Endothelial cell of hepatic sinusoid (primary cell): ENCODE measurements around the gene PDS5B.
"Not testable (repeated sequence)": the region's sequence is repeated elsewhere in the genome, so short reads cannot be mapped to it uniquely, and the experiment has no call there.

Experiments used
- in situ Hi-C: cut with HindIII; loops from 2 replicates; pipeline ENCODE4 v1.10.0; 2017; ENCODE audit warnings: low sequenced_read_pairs

The PDS5B gene, protein sequence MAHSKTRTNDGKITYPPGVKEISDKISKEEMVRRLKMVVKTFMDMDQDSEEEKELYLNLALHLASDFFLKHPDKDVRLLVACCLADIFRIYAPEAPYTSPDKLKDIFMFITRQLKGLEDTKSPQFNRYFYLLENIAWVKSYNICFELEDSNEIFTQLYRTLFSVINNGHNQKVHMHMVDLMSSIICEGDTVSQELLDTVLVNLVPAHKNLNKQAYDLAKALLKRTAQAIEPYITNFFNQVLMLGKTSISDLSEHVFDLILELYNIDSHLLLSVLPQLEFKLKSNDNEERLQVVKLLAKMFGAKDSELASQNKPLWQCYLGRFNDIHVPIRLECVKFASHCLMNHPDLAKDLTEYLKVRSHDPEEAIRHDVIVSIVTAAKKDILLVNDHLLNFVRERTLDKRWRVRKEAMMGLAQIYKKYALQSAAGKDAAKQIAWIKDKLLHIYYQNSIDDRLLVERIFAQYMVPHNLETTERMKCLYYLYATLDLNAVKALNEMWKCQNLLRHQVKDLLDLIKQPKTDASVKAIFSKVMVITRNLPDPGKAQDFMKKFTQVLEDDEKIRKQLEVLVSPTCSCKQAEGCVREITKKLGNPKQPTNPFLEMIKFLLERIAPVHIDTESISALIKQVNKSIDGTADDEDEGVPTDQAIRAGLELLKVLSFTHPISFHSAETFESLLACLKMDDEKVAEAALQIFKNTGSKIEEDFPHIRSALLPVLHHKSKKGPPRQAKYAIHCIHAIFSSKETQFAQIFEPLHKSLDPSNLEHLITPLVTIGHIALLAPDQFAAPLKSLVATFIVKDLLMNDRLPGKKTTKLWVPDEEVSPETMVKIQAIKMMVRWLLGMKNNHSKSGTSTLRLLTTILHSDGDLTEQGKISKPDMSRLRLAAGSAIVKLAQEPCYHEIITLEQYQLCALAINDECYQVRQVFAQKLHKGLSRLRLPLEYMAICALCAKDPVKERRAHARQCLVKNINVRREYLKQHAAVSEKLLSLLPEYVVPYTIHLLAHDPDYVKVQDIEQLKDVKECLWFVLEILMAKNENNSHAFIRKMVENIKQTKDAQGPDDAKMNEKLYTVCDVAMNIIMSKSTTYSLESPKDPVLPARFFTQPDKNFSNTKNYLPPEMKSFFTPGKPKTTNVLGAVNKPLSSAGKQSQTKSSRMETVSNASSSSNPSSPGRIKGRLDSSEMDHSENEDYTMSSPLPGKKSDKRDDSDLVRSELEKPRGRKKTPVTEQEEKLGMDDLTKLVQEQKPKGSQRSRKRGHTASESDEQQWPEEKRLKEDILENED (N-terminal part only)

GRCh38 chr13:32586080-32586900, at the start of gene PDS5B:
TSS of gene PDS5B (plus strand) at chr13:32586452. CDS start at chr13:32648773, 62,321 bp downstream.
- in situ Hi-C loops, result no loop called here

GRCh38 chr13:32537580-32538142, 48.6 kb upstream of the PDS5B start:
- in situ Hi-C loops, result no loop called here

GRCh38 chr13:32538143-32538620, 48.1 kb upstream of the PDS5B start:
- in situ Hi-C loops, result no loop called here

DNA sequence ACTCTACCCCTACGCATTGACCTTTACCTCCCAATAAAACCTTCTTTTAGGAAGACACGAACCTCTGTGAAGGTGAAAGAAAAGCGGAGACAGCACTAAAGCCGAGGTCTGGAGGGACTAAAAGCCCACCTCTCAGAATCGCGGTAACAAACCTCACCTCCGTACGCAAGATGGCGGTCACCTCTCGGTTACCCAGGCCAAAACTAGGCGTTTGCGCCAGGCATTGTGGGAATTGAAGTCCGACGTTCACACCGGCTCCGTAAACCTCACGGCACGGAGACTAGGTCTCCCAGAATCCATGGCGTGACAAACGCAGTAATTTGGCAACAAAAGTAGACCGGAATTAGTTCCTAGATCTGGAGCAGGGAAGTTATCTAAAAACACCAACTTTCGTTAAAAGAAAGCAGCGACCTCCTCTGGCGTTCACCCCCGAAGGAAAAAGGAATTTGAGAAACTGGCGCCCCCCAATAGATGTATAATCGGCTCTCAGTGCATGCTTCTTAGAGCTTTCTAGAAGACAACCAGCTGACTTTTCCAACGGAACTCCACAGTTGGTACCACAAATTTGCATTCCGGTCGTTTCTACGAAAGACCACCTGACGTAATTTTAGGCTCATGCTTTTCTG, 47.5 kb upstream of the PDS5B start, which contains the start of gene N4BP2L2:
N4BP2L2 (minus strand) TSS at position 175 of the 626 bp plus-strand sequence. CDS start 1,768 bp downstream, outside the sequence.
- in situ Hi-C loops, result no loop called here

GRCh38 chr13:32542221-32542620, 44.0 kb upstream of the PDS5B start:
- in situ Hi-C loops, result no loop called here

DNA sequence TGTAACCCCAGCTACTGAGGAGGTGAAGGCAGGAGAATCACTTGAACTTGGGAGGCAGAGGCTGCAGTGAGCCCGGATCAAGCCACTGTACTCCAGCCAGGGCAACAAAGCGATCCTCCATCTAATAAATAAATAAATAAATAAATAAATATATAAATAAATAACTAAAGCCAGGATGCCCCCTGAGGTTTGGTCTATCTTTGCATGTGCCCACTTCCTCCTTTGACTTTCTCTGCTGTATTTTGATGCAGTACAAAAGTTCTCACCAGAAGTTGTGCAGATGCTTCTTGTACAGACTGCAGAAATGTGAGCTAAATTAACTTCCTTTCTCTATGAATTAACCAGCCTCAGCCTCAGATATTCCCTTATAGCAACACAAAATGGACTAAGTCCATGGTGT, 41.2 kb upstream of the PDS5B start:
- in situ Hi-C loops, result no loop called here

GRCh38 chr13:32548837-32549236, 37.4 kb upstream of the PDS5B start:
- in situ Hi-C loops, result no loop called here

- in situ Hi-C loops, result no loop called here
Observed at GRCh38 chr13:32549788-32550187, 36.5 kb upstream of the PDS5B start.

DNA sequence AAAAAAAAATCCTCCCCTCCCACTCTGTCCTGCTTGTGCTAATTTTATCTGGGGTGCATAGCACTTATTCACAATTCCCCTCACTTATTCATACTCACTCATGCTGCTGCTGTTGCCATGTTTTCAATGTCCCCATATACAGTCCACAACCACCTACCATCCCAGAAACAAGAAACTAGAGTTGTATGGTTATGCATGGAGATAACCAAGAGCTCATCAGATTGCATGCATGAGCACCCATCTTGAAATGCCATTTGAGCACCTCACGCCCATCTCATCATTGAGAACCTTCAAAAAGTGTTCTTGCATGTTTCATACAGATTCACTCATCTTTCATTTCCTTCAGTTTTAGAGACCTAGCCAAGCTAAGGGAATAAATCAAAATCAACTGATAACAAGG, 32.5 kb upstream of the PDS5B start:
- in situ Hi-C loops, result no loop called here

GRCh38 chr13:32555613-32556012, 30.6 kb upstream of the PDS5B start:
- in situ Hi-C loops, result no loop called here

- in situ Hi-C loops, result not testable (repeated sequence)
Observed at GRCh38 chr13:32560842-32561241, 25.4 kb upstream of the PDS5B start.

DNA sequence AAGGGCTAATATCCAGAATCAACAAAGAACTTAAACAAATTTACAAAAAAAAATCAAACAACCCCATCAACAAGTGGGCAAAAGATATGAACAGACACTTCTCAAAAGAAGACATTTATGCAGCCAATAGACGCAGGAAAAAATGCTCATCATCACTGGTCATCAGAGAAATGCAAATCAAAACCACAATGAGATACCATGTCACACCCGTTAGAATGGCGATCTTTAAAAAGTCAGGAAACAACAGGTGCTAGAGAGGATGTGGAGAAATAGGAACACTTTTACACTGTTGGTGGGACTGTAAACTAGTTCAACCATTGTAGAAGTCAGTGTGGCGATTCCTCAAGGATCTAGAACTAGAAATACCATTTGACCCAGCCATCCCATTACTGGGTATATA, 10.6 kb upstream of the PDS5B start:
- in situ Hi-C loops, result not testable (repeated sequence)

DNA sequence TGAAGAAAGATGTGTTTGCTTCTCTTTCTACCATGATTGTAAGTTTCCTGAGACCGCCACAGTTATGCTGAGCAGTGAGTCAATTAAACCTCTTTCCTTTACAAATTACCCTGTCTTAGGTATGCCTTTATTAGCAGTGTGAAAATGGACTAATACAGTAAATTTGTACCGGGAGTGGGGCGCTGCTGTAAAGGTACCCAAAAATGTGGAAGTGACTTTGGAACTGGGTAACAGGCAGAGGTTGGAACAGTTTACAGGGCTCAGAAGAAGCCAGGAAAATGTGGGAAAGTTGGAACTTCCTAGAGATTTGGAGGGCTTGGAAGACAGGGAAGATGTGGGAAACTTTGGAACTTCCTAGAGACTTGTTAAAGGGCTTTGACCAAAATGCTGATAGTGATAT, 9.2 kb upstream of the PDS5B start:
- in situ Hi-C loops, result no loop called here

DNA sequence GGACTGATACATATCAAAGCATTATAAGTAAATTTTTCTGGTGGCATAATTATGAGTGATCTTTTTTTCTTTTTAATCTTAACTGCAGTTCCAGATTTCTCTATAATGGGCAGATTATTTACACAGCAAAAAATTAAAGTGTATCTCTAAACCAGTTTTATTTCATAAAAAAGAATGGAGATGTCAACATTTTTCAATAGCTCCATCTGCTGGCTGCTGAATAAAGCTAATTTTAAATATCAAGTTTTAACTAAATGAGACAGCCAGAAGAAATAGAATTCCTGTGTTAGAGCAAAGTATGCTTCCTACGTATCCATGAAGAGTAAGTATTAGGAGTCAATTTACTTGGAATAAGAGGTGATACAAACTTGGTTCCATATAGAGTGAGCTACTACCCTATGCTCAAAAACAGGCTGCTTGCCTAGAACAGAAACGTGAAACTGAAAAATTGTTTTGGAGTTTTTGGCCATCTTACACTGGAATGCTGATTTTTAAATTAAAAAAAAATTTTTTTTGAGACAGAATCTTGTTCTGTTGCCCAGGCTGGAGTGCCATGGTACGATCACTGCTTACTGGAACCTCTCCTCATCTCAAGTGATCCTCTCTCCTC, 5.0 kb upstream of the PDS5B start:
- in situ Hi-C loops, result no loop called here

GRCh38 chr13:32582281-32582680, 4.0 kb upstream of the PDS5B start:
- in situ Hi-C loops, result no loop called here

DNA sequence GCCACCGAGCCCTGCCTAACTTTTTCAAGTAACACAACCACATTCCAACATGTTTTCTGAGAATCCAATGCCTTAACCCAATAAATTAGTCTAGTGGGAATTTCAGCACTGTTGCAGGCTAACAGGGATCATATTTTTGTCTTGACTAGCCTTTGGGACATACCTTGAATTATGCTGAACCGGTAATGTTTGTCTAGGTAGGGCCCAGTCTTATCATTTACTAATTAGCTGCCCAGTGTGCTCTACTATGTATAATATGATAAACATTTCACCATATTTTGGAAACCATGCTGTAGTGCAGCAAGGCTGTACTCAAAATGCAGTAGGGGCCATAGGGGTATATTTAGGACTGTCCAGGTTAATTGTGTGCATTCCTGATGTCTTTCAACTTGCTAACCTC, 3.3 kb upstream of the PDS5B start:
- in situ Hi-C loops, result no loop called here

- in situ Hi-C loops, result no loop called here
Observed at GRCh38 chr13:32585550-32586079, 637 bp upstream of the PDS5B start.

- in situ Hi-C loops, result no loop called here
Observed at GRCh38 chr13:32587011-32587810, 959 bp downstream of the PDS5B start.
